GM21526 (cell line): ENCODE data around the gene NAT10.
A peak's percentile ranks its signal among the peaks of the same experiment; 100 is the strongest.

Experiments
- ATAC-seq: cut with Tn5 transposase; IDR thresholded peaks from one replicate; pipeline ENCODE4 v1.9.1; 2021; ENCODE audit warnings: moderate library complexity; ENCODE audit not compliant: unreplicated experiment, low FRiP score

NAT10 gene

GRCh38 chr11:34104680-34105078, 750 bp upstream of the NAT10 start:
- ATAC-seq, result no peak

GRCh38 chr11:34105957-34106504, 602 bp downstream of the NAT10 start:
- ATAC-seq, result no peak

- ATAC-seq, result no peak
Observed at GRCh38 chr11:34111722-34112270, 6.4 kb downstream of the NAT10 start.

- ATAC-seq, result no peak
Observed at GRCh38 chr11:34114014-34114413, 8.6 kb downstream of the NAT10 start.

GRCh38 chr11:34114471-34114870, 9.0 kb downstream of the NAT10 start:
- ATAC-seq, result no peak

GRCh38 chr11:34120651-34121050, 15.2 kb downstream of the NAT10 start:
- no peak for ATAC-seq

- ATAC-seq, result no peak
Observed at GRCh38 chr11:34124885-34125668, 19.6 kb downstream of the NAT10 start.

- no peak for ATAC-seq
Observed at GRCh38 chr11:34126959-34127848, 21.8 kb downstream of the NAT10 start.

GRCh38 chr11:34128824-34129223, 23.4 kb downstream of the NAT10 start:
- no peak for ATAC-seq

GRCh38 chr11:34132261-34132965, 27.0 kb downstream of the NAT10 start:
- ATAC-seq, result no peak

- ATAC-seq, result no peak
Observed at GRCh38 chr11:34134765-34135164, 29.3 kb downstream of the NAT10 start.

- ATAC-seq, result no peak
Observed at GRCh38 chr11:34135439-34135838, 30.0 kb downstream of the NAT10 start.

- no peak for ATAC-seq
Observed at GRCh38 chr11:34136420-34136819, 31.0 kb downstream of the NAT10 start.

- no peak for ATAC-seq
Observed at GRCh38 chr11:34139346-34139745, 33.9 kb downstream of the NAT10 start.

- no peak for ATAC-seq
Observed at GRCh38 chr11:34140149-34140548, 34.7 kb downstream of the NAT10 start.

GRCh38 chr11:34143048-34143447, 37.6 kb downstream of the NAT10 start:
- ATAC-seq, result no peak

- peak; percentile 71 for ATAC-seq
Observed at GRCh38 chr11:34145073-34145472, 39.6 kb downstream of the NAT10 start.

GRCh38 chr11:34145847-34146381, 40.5 kb downstream of the NAT10 start:
- ATAC-seq, result peak; percentile 48

- ATAC-seq, result no peak
Observed at GRCh38 chr11:34146411-34146810, 41.0 kb downstream of the NAT10 start.

- no peak for ATAC-seq
Observed at GRCh38 chr11:34146866-34147265, 41.4 kb downstream of the NAT10 start.
